DND-41 (cell line): Measurements from ENCODE around the gene ZNF398.

Source experiments
- CTCF ChIP-seq: IDR thresholded peaks from 2 replicates; pipeline ENCODE4 v1.5.1; 2012; ENCODE audit warnings: borderline replicate concordance, low read length, moderate library complexity, mild to moderate bottlenecking; ENCODE audit not compliant: poor library complexity, severe bottlenecking; ENCODE audit errors: extremely low read depth
- EZH2 ChIP-seq: IDR thresholded peaks from 3 replicates; pipeline ENCODE4 v1.6.1; 2012; ENCODE audit warnings: borderline replicate concordance, low read depth, mild to moderate bottlenecking, moderate library complexity, low read length, inconsistent platforms; ENCODE audit not compliant: severe bottlenecking

GRCh38 chr7:149154056-149154455 is 6.8 kb downstream of the ZNF398 start:
- TF ChIP-seq CTCF (no peak), EZH2 (no peak)
